ENCODE data around the gene PANK3. TPM values are rescaled to one million over a fixed set of nuclear protein-coding genes. Genes with fewer than 3 reads are reported as not detected.

Gene PANK3
- total and polyA plus RNA-seq, 4 donors = 51.4 to 161 (median 71.1) TPM

DNA sequence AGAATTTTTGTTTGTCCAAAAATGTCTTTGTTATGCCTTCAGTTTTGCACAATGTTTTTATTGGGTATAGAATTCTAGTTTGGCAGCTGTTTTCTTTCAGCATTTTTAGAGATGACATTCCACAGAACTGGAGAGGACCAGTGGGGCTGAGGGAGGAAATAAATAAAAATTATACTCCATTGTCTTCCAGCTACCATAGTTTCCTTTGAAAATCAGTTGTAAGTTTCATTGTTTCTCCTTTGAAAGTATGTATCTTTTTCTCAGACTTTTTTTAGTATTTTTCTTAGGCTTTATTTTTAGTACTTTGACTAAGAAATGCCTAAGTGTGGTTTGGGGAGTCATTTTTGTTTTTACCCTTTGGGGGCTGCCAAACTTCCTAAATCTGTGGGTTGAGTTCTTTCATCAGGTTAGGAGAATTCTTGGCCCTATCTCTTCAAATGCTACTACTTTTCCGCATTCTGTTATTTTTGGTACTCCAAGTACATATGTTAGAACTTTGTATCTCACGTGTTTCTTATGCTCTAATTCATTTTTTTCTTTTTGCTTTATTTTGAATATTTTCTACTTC, 65.2 kb downstream of the PANK3 start:
- Histone ChIP-seq H3K9me3 (ENCODE audit: control insufficient read depth, insufficient read depth, low read length) (peaks cover 4% of the 10 kb centered on the region), H3K4me3 (ENCODE audit: low read depth, low read length) (no peak overlapping the region), H3K4me1 (ENCODE audit: control insufficient read depth, insufficient read depth, low read length) (no peaks in the 10 kb centered on the region), H3K36me3 (ENCODE audit: control insufficient read depth, insufficient read depth, low read length) (peaks cover 40% of the 10 kb centered on the region), H3K27me3 (ENCODE audit: control insufficient read depth, insufficient read depth, low read length) (no peaks in the 10 kb centered on the region), H3K27ac (ENCODE audit: low read depth, low read length) (no peak overlapping the region)
- WGBS (ENCODE audit: insufficient coverage) = no CpG with 5 or more reads among the region's 2 CpGs
- DNase-seq (ENCODE audit: low read depth in 4 of 6, low spot score in 6 of 6) = no peak

DNA sequence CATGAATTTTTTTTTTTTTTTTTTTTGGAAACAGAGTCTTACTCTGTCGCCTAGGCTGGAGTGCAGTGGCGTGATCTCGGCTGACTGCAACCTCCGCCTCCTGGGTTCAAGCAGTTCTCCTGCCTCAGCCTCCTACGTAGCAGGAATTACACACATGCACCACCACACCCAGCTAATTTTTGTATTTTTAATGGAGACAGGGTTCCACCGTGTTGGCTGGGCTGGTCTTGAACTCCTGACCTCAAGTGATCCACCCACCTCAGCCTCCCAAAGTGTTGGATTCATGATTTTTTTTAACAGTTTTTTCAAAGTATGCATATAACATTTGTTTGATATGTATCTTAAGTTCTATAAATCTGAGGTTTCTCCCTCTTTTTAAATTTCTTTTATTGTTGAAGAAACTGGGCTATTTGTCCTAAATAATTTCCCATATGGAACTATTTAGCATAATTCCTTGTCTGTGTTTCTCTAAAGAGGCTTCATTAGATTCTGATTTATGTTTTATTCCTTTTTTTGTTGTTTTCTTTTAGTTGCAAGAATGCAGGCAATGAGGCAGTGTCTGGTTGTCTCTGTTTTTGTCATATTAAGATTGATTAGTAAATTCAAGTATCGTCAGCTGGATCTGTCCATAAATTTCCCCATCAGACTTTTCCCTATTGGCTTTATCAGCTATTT, 76.5 kb downstream of the PANK3 start:
- H3K36me3 ChIP-seq (ENCODE audit: control insufficient read depth, insufficient read depth, low read length) = peaks cover 33% of the 10 kb centered on the region

More for the DNA sequence above, 76.5 kb downstream of the PANK3 start:
- Histone ChIP-seq H3K4me3 (ENCODE audit: low read depth, low read length) (no peak overlapping the region), H3K4me1 (ENCODE audit: control insufficient read depth, insufficient read depth, low read length) (no peaks in the 10 kb centered on the region), H3K9me3 (ENCODE audit: control insufficient read depth, insufficient read depth, low read length) (no peaks in the 10 kb centered on the region), H3K27ac (ENCODE audit: low read depth, low read length) (no peak overlapping the region), H3K27me3 (ENCODE audit: control insufficient read depth, insufficient read depth, low read length) (no peaks in the 10 kb centered on the region)
- no peak for DNase-seq (ENCODE audit: low read depth in 4 of 6, low spot score in 6 of 6)
- no CpG with 5 or more reads among the region's 7 CpGs for WGBS (ENCODE audit: insufficient coverage)

Small RNAs within 50 kb of the gene (small RNA-seq; reads per million reads assigned to genes)
- 2.1 reads per million, percentile 90 among the genes with 10 or more reads in this experiment for gene MIR103A1 (ENCODE audit: low replicate concordance)

Other genes with a start within 250 kb of the PANK3 start
- gene RARS1, start 92.9 kb downstream of the PANK3 start, total RNA-seq = 100 to 1,000 TPM in 1 of 2 donors, 10 to 100 TPM in 1; 89.4 to 134 TPM
- 10 to 100 TPM; 46.0 to 52.6 TPM for gene RARS1, start 92.9 kb downstream of the PANK3 start, polyA plus RNA-seq (ENCODE audit: insufficient read length in 2 of 2)
- gene FBLL1, start 50.1 kb downstream of the PANK3 start, total RNA-seq = 10 to 100 TPM; 15.5 to 17.4 TPM
- gene FBLL1, start 50.1 kb downstream of the PANK3 start, polyA plus RNA-seq (ENCODE audit: insufficient read length in 2 of 2) = 10 to 100 TPM; 57.8 to 61.4 TPM

Measured in spinal cord (tissue), 10 donors.